GM12874 (cell line): ENCODE data around the gene EIF2AK2.

Source experiments
- CTCF ChIP-seq: IDR thresholded peaks from 2 replicates; pipeline ENCODE4 v1.5.1; 2011; ENCODE audit warnings: low read depth, mild to moderate bottlenecking, control low read depth, low read length, moderate library complexity; ENCODE audit not compliant: insufficient read depth

Gene EIF2AK2

GRCh38 chr2:37109523-37109922 is 47.3 kb downstream of the EIF2AK2 start:
- no peak for TF ChIP-seq CTCF

GRCh38 chr2:37105150-37105549 is 51.6 kb downstream of the EIF2AK2 start:
- no peak for TF ChIP-seq CTCF

- no peak for TF ChIP-seq CTCF
Measured at GRCh38 chr2:37104178-37104577, 52.6 kb downstream of the EIF2AK2 start.

- no peak for TF ChIP-seq CTCF
Measured at GRCh38 chr2:37102588-37102987, 54.2 kb downstream of the EIF2AK2 start.

GRCh38 chr2:37100054-37100453 is 56.7 kb downstream of the EIF2AK2 start:
- TF ChIP-seq CTCF = no peak

- no peak for TF ChIP-seq CTCF
Measured at GRCh38 chr2:37098416-37099118, 58.2 kb downstream of the EIF2AK2 start.

GRCh38 chr2:37096568-37096967 is 60.2 kb downstream of the EIF2AK2 start:
- TF ChIP-seq CTCF = no peak
